Subcutaneous abdominal adipose tissue (tissue), 5 donors: ENCODE data around the gene RAD1.
A peak's percentile ranks its signal among the peaks of the same experiment; 100 is the strongest.
"Not testable (repeated sequence)": the region's sequence is repeated elsewhere in the genome, so short reads cannot be mapped to it uniquely, and the experiment has no call there.

Experiments used
- H3K27ac ChIP-seq: one replicate; pipeline ENCODE4 v1.7.0; 2013; ENCODE audit warnings: low read depth, mild to moderate bottlenecking, inconsistent platforms, low read length, moderate library complexity
- H3K27me3 ChIP-seq, 5 donors: one replicate each; pipeline ENCODE4 v1.7.0; 2013; ENCODE audit warnings: low read length in 5 of 5, inconsistent platforms in 1 of 5; ENCODE audit not compliant: control insufficient read depth in 5 of 5, insufficient read depth in 4 of 5
- H3K36me3 ChIP-seq, 5 donors: one replicate each; pipeline ENCODE4 v1.7.0; 2013; ENCODE audit warnings: low read length in 5 of 5; ENCODE audit not compliant: control insufficient read depth in 5 of 5, insufficient read depth in 5 of 5
- H3K4me1 ChIP-seq, 5 donors: one replicate each; pipeline ENCODE4 v1.7.0; 2013; ENCODE audit warnings: low read length in 5 of 5, mild to moderate bottlenecking in 3 of 5, moderate library complexity in 1 of 5; ENCODE audit not compliant: control insufficient read depth in 5 of 5, insufficient read depth in 5 of 5
- H3K4me3 ChIP-seq, 5 donors: one replicate each; pipeline ENCODE4 v1.7.0; 2013; ENCODE audit warnings: low read length in 5 of 5, low read depth in 1 of 5
- H3K9ac ChIP-seq, 5 donors: one replicate each; pipeline ENCODE4 v1.7.0; 2013; ENCODE audit warnings: low read length in 5 of 5, mild to moderate bottlenecking in 4 of 5, moderate library complexity in 3 of 5
- H3K9me3 ChIP-seq, 5 donors: one replicate each; pipeline ENCODE4 v1.7.0; 2013; ENCODE audit warnings: low read length in 5 of 5; ENCODE audit not compliant: control insufficient read depth in 5 of 5
- donor health status: healthy.
- donor health status: healthy.
- donor health status: healthy.
- donor health status: healthy.
- donor health status: healthy.

RAD1 gene

DNA sequence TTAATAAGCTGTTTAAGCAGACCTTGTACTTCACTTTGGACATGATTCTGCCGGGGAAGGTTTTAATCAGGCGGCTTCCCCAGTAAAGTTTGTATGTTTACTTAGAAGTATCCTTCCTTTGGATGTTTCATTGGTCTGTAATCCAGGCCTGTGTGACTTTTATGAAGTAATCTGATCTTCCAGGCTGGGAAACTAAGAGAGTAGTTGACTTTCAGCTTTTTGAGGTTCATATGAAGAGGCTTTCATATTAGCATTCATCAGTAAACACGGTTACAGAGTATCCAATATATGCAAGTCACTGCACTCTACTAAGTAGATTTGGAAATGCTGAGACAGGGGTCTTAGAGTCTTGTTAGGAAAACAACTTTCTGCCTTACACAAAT is 15.1 kb upstream of the RAD1 start:
- H3K4me1 ChIP-seq: peaks cover 0 to 20% (median 19%) of the 10 kb centered on the region in 5 donors
- H3K9me3 ChIP-seq: no peaks in the 10 kb centered on the region
- H3K4me3 ChIP-seq: peak overlapping the region; percentile 80 to 98 (median 84)
- peak overlapping the region; percentile 87 for H3K27ac ChIP-seq
- H3K9ac ChIP-seq: peak overlapping the region; percentile 75 to 97 (median 88)
- no peaks in the 10 kb centered on the region for H3K27me3 ChIP-seq
- peaks cover 5 to 16% (median 11%) of the 10 kb centered on the region in 5 donors for H3K36me3 ChIP-seq

DNA sequence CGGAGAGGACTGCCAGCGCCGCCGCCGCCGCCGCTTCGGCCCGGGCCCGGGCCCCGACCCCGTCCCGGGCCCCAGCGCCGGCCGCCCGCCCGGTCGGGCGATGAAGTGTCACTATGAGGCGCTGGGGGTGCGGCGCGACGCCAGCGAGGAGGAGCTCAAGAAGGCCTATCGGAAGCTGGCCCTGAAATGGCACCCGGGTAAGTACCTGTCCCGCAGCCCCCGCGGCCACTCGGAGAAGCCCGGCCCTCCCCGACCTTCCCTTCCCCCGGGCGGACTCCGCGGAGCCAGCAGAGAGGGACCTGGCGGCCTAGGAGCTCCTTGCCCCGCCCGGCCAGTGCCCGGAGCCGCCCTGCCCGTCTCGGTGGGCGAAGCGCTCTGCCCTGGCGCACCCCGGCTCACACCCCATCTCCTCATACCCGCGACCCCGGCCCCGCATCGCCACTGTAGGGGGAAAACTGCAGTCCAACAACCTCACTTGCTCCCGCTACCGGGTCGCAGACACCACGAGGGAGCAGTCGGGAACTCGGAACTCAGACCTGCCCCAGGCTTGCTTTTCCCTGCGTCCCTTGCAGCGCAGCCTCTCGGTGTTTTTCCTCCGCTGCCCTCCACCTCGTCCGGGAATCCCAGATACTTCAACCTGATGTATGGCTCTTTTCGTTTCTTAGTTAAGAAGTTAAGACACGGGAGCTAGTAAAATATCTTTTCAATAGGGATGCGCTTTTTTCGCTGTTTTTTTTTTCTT is 14.6 kb upstream of the RAD1 start:
- H3K4me3 ChIP-seq: peak overlapping the region; percentile 80 to 98 (median 84)
- H3K27ac ChIP-seq: peak overlapping the region; percentile 87
- H3K9ac ChIP-seq: peak overlapping the region; percentile 75 to 97 (median 88)
- peaks cover 9 to 22% (median 15%) of the 10 kb centered on the region in 5 donors for H3K36me3 ChIP-seq
- H3K27me3 ChIP-seq: no peaks in the 10 kb centered on the region
- H3K4me1 ChIP-seq: peaks cover 0 to 20% (median 19%) of the 10 kb centered on the region in 5 donors
- H3K9me3 ChIP-seq: no peaks in the 10 kb centered on the region

DNA sequence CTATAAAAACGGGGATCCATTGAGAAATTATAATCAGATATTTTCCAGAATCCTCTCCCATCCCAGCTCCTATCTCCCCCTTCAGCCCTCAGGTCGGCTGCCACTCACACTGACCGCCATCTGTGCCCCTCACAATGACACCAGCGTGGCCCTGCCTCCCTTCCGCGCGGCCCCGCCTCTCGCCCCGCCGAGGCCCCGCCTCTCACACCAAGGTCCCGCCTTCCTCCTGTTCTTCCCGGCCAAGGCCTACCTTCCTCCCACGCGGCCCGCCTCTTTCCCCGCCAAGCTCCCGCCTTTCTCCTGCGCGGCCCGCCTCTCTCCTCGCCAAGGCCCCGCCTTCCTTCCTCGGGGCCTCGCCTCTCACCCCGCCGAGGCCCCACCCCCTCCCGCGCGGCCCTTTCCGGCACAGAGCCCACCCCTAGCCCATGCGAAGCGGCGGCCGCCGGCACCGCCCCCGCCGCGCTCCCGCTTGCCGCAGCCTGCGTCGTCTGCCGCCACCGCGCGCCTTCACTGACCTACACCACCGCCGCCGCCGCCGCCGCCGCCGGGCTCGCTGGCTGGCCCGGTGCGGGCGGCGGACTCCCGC is 13.9 kb upstream of the RAD1 start, which contains the start of gene DNAJC21:
Gene DNAJC21, plus strand, starts transcription at position 426 of the 586 bp plus-strand sequence. CDS start 261 bp downstream, outside the sequence.
- peak within 1 kb of the TSS; percentile 80 to 98 (median 84) for H3K4me3 ChIP-seq
- no peaks in the 10 kb centered on the region for H3K27me3 ChIP-seq
- peak within 1 kb of the TSS; percentile 87 for H3K27ac ChIP-seq
- H3K4me1 ChIP-seq: peaks cover 0 to 20% (median 19%) of the 10 kb centered on the region in 5 donors
- H3K9ac ChIP-seq: peak within 1 kb of the TSS; percentile 75 to 97 (median 88)
- H3K9me3 ChIP-seq: no peaks in the 10 kb centered on the region
- peaks cover 13 to 27% (median 20%) of the 10 kb centered on the region in 5 donors for H3K36me3 ChIP-seq

DNA sequence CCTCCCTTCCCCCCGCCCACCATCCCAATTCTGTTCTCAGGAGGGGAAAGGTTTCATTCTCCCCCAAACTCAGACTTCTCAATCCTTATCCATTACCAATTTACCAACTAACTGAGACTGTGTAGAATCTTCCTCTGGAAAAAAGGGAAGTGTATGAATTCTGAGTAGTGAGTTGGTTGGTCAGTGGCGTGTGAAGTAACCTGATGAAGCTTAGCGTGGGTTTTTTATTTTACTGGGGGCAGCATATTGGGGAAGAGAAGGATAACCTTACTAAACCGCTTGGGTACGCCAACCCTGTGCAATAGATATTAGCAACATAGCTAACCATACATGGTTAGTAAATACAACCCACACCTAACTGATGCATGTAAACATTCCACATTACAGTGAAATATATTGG is 13.0 kb upstream of the RAD1 start:
- Histone ChIP-seq H3K9me3 (no peaks in the 10 kb centered on the region), H3K9ac (no peak overlapping the region), H3K4me3 (no peak overlapping the region), H3K27ac (no peak overlapping the region), H3K27me3 (no peaks in the 10 kb centered on the region), H3K36me3 (peaks cover 19 to 34% (median 29%) of the 10 kb centered on the region in 5 donors), H3K4me1 (peaks cover 0 to 20% (median 19%) of the 10 kb centered on the region in 5 donors)

DNA sequence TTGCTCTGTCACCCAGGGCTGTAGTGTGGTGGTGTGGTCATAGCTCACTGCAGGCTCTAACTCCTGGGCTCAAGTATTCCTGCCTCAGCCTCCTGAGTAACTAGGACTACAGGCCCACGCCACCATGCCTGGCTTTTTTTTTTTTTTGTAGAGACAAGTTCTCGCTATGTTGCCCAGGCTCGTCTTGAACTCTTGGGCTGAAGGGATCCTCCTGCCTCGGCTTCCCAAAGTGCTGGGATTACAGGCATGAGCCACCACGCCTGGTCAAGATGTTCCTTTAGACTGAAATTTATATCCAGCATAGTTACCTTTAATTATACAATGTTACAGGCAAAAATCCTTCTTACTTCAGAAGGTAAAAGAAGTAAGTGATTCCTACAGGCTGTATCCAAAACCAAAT is 12.5 kb upstream of the RAD1 start:
- no peaks in the 10 kb centered on the region for H3K27me3 ChIP-seq
- peaks cover 0 to 20% (median 19%) of the 10 kb centered on the region in 5 donors for H3K4me1 ChIP-seq
- H3K4me3 ChIP-seq: no peak overlapping the region
- no peaks in the 10 kb centered on the region for H3K9me3 ChIP-seq
- peaks cover 23 to 38% (median 34%) of the 10 kb centered on the region in 5 donors for H3K36me3 ChIP-seq
- H3K9ac ChIP-seq: no peak overlapping the region
- H3K27ac ChIP-seq: no peak overlapping the region

DNA sequence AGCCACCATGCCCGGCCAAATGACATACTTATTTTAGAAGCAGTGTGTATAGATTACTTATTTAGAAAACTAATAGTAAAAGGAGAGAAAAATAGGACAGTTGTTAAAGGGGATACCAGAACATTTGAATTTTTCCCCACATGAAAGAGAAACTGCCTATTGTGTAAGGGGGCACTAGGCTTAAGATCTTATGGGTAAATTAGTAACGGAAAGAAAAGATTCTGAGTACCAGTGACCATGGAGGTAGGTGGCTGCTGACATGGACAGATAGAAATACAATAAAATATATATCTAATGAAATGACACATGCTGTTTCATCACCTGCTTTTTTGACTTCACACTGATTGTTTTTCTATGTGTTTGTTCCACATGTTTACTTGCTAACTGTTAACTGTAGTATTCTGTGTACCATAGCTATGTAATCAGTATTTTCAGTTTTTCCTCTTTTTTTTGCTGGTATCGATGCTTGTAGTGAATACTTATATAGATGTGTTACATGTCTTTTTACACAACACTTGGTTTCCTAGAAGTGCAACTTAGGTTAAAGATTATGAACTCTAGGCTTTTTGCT is 11.1 kb upstream of the RAD1 start:
- H3K27me3 ChIP-seq: no peaks in the 10 kb centered on the region
- peaks cover 26 to 51% (median 43%) of the 10 kb centered on the region in 5 donors for H3K36me3 ChIP-seq
- no peaks in the 10 kb centered on the region for H3K9me3 ChIP-seq
- peaks cover 0 to 20% (median 18%) of the 10 kb centered on the region in 5 donors for H3K4me1 ChIP-seq
- H3K9ac ChIP-seq: no peak overlapping the region
- no peak overlapping the region for H3K4me3 ChIP-seq
- H3K27ac ChIP-seq: no peak overlapping the region

DNA sequence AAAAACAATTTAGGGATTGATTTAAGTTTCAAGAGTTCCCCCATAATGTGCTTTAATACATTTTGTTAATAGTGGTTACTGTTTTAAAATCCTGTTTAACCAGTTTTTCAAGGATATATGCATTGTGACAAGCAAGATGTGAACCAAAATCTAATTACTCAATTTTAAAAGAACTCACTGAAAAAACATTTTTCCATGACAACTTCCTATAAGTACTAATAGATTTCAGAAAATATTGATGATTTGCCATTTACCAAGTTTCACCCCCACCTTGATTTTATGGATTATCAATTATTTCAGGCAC is 9.1 kb upstream of the RAD1 start:
- Histone ChIP-seq H3K27me3 (no peaks in the 10 kb centered on the region), H3K9me3 (no peaks in the 10 kb centered on the region), H3K36me3 (peaks cover 31 to 63% (median 47%) of the 10 kb centered on the region in 5 donors), H3K9ac (no peak overlapping the region), H3K4me3 (no peak overlapping the region), H3K4me1 (peaks cover 0 to 6% (median 4%) of the 10 kb centered on the region in 5 donors), H3K27ac (no peak overlapping the region)

DNA sequence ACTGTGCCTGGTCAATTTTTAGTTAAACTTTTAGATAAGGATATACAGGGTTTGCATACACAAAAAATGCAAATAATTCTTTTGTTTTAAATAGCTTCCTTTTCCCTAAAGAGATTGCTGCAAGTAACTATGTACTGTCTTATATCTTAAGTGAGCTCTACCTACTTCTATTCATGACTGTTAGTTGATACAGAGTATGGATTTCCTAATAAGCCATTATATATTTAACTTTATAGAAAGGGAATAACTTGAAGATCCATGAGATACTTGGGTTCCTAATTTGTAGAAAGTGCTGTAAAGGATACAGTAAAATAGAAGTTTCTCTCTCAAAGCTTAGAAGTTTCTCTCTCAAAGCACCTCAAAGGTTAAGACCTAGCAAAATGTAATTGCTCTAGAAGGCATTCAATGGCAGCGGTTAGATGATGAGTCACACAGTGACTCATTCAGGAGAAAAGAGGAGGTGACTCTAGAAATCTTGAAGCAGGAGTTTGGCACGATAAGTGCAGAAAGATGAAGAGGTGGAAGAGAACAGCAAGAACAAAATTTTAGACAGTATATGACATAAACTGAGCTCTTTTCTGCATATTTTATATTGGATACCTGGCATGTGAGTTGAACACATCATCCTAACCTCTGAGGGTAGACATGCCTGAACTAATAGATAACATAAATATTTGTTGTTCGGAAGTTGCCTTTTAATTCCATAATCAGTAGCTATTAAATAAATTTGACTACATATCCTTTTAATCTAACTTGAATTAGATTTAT is 8.6 kb upstream of the RAD1 start:
- Histone ChIP-seq H3K9ac (no peak overlapping the region), H3K36me3 (peaks cover 31 to 63% (median 47%) of the 10 kb centered on the region in 5 donors), H3K4me1 (peaks cover 0 to 5% (median 3%) of the 10 kb centered on the region in 5 donors), H3K4me3 (no peak overlapping the region), H3K9me3 (no peaks in the 10 kb centered on the region), H3K27me3 (no peaks in the 10 kb centered on the region), H3K27ac (peak overlapping the region; percentile 11)

DNA sequence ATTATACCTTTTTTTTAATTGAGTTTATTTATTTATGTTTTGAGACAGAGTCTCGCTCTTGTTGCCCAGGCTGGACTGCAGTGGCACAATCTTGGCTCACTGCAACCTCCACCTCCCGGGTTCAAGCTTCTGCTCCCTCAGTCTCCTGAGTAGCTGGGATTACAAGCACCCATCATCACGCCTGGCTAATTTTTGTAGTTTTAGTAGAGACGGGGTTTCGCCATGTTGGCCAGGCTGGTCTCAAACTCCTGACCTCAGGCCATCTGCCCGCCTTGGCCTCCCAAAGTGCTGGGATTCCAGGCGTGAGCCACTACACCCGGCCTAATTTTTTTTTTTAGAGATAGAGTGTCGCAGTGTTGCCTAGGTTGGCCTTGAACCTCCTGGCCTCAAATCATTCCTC is 8.0 kb upstream of the RAD1 start:
- H3K4me1 ChIP-seq, H3K27me3 ChIP-seq, H3K9me3 ChIP-seq, H3K9ac ChIP-seq, H3K4me3 ChIP-seq: not testable (repeated sequence)
- H3K27ac ChIP-seq: peak overlapping the region; percentile 11
- H3K36me3 ChIP-seq: peaks cover 31 to 63% (median 47%) of the 10 kb centered on the region in 5 donors
